Neuron (in vitro differentiated cells): ENCODE data around the gene CD34.
"Not testable (repeated sequence)": the region's sequence is repeated elsewhere in the genome, so short reads cannot be mapped to it uniquely, and the experiment has no call there.

Experiments
- H2AFZ ChIP-seq: one replicate; pipeline ENCODE4 v1.6.1; 2013; ENCODE audit warnings: low read depth, mild to moderate bottlenecking, inconsistent platforms, low read length, moderate library complexity
- H3K27me3 ChIP-seq: one replicate; pipeline ENCODE4 v1.6.1; 2013; ENCODE audit warnings: low read length; ENCODE audit not compliant: insufficient read depth
- H3K36me3 ChIP-seq: one replicate; pipeline ENCODE4 v1.6.1; 2013; ENCODE audit warnings: low read length; ENCODE audit not compliant: insufficient read depth
- H3K4me1 ChIP-seq: one replicate; pipeline ENCODE4 v1.6.1; 2013; ENCODE audit warnings: low read length; ENCODE audit not compliant: insufficient read depth
- H3K4me3 ChIP-seq: 2 replicates; pipeline ENCODE4 v1.5.1; 2013; ENCODE audit warnings: mild to moderate bottlenecking, low read length, moderate library complexity
- H3K9me3 ChIP-seq: one replicate; pipeline ENCODE4 v1.6.1; 2013; ENCODE audit warnings: low read length

Gene CD34

GRCh38 chr1:207948536-207949250, 37.8 kb upstream of the CD34 start:
- H3K9me3 ChIP-seq: no peaks in the 10 kb centered on the region
- H3K27me3 ChIP-seq: peaks cover 2% of the 10 kb centered on the region
- H2AFZ ChIP-seq: no peak overlapping the region
- H3K4me3 ChIP-seq: no peak overlapping the region
- no peaks in the 10 kb centered on the region for H3K36me3 ChIP-seq
- H3K4me1 ChIP-seq: no peaks in the 10 kb centered on the region

DNA sequence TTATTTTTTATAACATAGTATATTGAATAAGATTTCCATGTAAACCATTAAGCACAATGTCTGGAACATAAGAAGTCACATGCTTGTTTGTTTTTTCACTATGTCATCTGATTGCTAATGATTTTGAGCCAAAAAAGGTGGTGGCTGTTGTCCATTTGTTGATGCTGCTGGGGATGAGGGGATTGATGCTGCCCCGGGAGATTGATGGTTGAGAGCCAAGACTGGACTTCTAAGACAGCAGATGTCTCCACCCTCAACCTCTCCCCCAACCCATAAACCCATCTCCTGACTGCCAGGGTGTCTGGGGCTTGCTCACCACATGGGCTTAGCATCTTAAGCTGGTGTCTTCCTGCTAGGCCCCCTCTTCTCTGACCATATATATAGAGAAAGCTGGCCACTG, 35.8 kb upstream of the CD34 start:
- H3K4me1 ChIP-seq: no peaks in the 10 kb centered on the region
- H3K27me3 ChIP-seq: peaks cover 2% of the 10 kb centered on the region
- H3K36me3 ChIP-seq: no peaks in the 10 kb centered on the region
- H3K4me3 ChIP-seq: no peak overlapping the region
- H2AFZ ChIP-seq: no peak overlapping the region
- no peaks in the 10 kb centered on the region for H3K9me3 ChIP-seq

DNA sequence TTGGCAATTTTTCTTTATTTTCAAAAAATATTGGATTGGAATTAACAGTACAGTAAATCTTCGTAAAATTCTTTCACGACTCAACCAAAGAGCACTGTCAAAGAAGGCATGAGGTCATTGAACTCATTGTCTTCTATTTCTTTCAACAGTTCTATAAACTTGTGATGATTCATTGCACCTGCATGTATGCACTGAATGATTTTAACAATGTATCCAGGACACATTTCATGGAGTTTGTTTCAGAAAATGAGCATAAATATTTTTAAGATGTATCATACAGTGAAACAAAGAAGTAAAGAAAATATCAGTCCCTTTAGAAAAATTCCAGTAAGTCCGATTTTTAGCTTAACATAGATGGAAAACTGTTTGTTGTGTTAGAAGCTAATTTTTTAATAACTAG, 33.6 kb upstream of the CD34 start:
- Histone ChIP-seq H3K36me3 (no peaks in the 10 kb centered on the region), H2AFZ (no peak overlapping the region), H3K27me3 (peaks cover 4% of the 10 kb centered on the region), H3K4me1 (no peaks in the 10 kb centered on the region), H3K9me3 (no peaks in the 10 kb centered on the region), H3K4me3 (no peak overlapping the region)

GRCh38 chr1:207942337-207942741, 31.4 kb upstream of the CD34 start:
- not testable (repeated sequence) for H3K4me3 ChIP-seq, H3K9me3 ChIP-seq, H3K36me3 ChIP-seq, H3K27me3 ChIP-seq, H3K4me1 ChIP-seq, H2AFZ ChIP-seq

DNA sequence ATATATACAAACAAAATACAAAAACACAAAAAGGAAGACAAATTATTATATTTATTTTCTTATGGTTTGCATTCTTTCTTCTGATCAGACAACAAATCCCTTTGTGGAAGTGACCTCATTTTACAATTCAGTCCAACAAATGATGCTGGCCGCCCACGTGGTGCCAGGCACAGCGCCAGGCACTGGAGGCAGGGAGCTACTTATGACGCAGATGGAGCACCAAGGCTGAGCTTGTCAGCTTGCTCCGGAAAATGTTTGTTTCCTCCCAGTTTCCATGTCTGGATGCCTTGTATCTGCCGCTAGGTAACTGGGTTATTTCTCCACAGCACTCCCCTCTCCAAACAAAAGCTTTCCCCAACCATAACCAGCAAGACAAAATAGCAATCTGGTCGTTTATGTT, 30.7 kb upstream of the CD34 start:
- H3K27me3 ChIP-seq: peaks cover 2% of the 10 kb centered on the region
- H2AFZ ChIP-seq: no peak overlapping the region
- no peaks in the 10 kb centered on the region for H3K4me1 ChIP-seq
- no peaks in the 10 kb centered on the region for H3K9me3 ChIP-seq
- no peak overlapping the region for H3K4me3 ChIP-seq
- no peaks in the 10 kb centered on the region for H3K36me3 ChIP-seq

DNA sequence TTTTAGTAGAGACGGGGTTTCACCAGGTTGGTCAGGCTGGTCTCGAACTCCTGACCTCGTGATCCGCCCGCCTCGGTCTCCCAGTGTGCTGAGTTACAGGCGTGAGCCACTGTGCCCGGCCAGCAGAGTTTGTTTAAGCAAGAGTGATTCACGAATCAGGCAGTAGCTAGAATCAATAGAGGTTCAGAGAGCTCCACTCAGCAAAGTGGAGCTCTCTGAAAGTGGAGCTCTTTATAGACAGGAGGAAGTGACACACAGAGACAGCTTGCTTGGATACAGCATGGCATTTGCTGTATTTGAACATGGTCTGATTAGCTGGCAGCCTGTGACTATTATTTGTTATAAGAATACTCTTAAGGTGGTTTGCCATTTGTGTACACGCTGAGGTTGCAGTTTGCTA, 27.1 kb upstream of the CD34 start:
- peaks cover 2% of the 10 kb centered on the region for H3K27me3 ChIP-seq
- H2AFZ ChIP-seq: no peak overlapping the region
- no peak overlapping the region for H3K4me3 ChIP-seq
- no peaks in the 10 kb centered on the region for H3K9me3 ChIP-seq
- no peaks in the 10 kb centered on the region for H3K36me3 ChIP-seq
- no peaks in the 10 kb centered on the region for H3K4me1 ChIP-seq

- Histone ChIP-seq H3K36me3 (no peaks in the 10 kb centered on the region), H2AFZ (no peak overlapping the region), H3K4me1 (no peaks in the 10 kb centered on the region), H3K9me3 (no peaks in the 10 kb centered on the region), H3K4me3 (no peak overlapping the region), H3K27me3 (peaks cover 2% of the 10 kb centered on the region)
Observed at GRCh38 chr1:207937204-207937603, 26.3 kb upstream of the CD34 start.

DNA sequence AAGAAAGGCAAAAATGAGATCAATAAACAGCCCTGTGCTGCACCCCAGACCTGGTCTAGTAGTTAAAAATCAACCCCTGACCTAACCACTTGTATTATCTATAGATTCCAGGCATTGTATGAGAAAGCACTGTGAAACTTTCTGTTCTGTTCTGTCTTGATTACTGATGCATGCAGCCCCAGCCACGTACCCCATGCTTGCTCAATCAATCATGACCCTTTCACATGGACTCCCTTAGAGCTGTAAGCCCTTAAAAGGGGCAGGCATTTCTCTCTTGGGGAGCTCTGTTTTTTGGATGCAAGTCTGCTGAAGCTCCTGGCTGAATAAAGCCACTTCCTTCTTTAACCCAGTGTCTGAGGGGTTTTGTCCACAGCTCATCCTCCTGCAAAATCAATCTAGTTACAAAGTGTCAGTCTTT, 24.2 kb upstream of the CD34 start:
- Histone ChIP-seq H2AFZ (no peak overlapping the region), H3K4me3 (no peak overlapping the region), H3K27me3 (no peaks in the 10 kb centered on the region), H3K9me3 (no peaks in the 10 kb centered on the region), H3K36me3 (no peaks in the 10 kb centered on the region), H3K4me1 (no peaks in the 10 kb centered on the region)

DNA sequence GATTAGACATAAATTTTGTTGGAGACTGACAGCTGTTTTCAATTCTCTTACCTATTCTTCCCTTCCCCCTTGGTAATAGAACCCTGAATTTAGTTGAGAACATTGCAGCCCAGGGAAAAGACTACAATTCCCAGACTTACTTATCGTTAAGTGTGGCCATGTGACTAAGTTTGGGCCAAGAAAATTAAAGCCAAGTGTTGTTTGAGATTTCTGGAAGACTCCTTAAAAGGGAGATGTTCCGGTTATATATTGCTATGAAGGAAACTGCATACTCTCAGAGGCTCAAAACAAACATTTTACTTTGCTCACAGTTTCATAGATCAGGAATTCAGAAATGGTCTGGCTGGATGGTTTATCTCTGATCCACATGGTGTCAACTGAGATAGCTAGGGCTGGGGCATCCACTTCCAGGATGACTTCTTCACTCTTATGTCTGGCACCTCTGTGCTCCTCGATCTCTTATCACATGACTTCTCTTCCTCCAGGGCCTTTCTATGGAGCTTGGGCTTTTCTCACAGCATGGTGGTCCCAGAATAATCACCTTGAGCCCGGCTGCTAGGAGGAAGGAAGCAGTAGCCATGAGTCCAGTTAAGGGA, 22.4 kb upstream of the CD34 start:
- Histone ChIP-seq H3K4me3 (no peak overlapping the region), H3K36me3 (no peaks in the 10 kb centered on the region), H2AFZ (no peak overlapping the region), H3K27me3 (no peaks in the 10 kb centered on the region), H3K4me1 (no peaks in the 10 kb centered on the region), H3K9me3 (no peaks in the 10 kb centered on the region)

- no peaks in the 10 kb centered on the region for H3K4me1 ChIP-seq
- H3K36me3 ChIP-seq: no peaks in the 10 kb centered on the region
- H3K27me3 ChIP-seq: peaks cover 29% of the 10 kb centered on the region
- no peak overlapping the region for H3K4me3 ChIP-seq
- no peak overlapping the region for H2AFZ ChIP-seq
- no peaks in the 10 kb centered on the region for H3K9me3 ChIP-seq
Observed at GRCh38 chr1:207926984-207927383, 16.1 kb upstream of the CD34 start.

GRCh38 chr1:207925969-207926368, 15.0 kb upstream of the CD34 start:
- H3K36me3 ChIP-seq, H3K4me3 ChIP-seq: not testable (repeated sequence)

DNA sequence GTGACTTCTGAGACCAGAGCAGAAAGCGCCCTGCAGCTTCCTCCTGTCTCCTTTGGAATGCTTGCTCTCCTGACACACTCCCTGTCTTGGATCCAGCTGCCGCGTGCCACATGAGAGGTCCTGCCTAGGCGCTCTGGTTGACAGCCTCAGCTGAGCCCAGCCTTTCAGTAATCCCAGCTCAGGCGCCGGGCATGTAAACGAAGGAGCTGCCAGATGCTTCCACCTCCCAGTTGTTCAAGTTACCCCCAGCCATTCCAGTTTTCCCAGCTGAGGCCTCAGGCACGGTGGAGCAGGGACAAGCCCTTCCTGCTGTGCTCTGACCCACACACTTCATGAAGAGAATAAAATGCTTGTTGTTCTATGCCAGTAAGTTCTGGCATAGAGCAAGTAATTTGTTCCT, 14.3 kb upstream of the CD34 start:
- Histone ChIP-seq H3K27me3 (peaks cover 38% of the 10 kb centered on the region), H3K4me1 (no peaks in the 10 kb centered on the region), H3K9me3 (no peaks in the 10 kb centered on the region), H3K36me3 (no peaks in the 10 kb centered on the region), H2AFZ (no peak overlapping the region), H3K4me3 (no peak overlapping the region)

More at GRCh38 chr1:207925969-207926368, 15.0 kb upstream of the CD34 start:
- H3K4me1 ChIP-seq, H2AFZ ChIP-seq, H3K9me3 ChIP-seq: not testable (repeated sequence)
- H3K27me3 ChIP-seq: peaks cover 35% of the 10 kb centered on the region

GRCh38 chr1:207923561-207923960, 12.6 kb upstream of the CD34 start:
- Histone ChIP-seq H3K36me3 (no peaks in the 10 kb centered on the region), H2AFZ (no peak overlapping the region), H3K27me3 (peaks cover 42% of the 10 kb centered on the region), H3K4me3 (no peak overlapping the region), H3K4me1 (no peaks in the 10 kb centered on the region), H3K9me3 (no peaks in the 10 kb centered on the region)

DNA sequence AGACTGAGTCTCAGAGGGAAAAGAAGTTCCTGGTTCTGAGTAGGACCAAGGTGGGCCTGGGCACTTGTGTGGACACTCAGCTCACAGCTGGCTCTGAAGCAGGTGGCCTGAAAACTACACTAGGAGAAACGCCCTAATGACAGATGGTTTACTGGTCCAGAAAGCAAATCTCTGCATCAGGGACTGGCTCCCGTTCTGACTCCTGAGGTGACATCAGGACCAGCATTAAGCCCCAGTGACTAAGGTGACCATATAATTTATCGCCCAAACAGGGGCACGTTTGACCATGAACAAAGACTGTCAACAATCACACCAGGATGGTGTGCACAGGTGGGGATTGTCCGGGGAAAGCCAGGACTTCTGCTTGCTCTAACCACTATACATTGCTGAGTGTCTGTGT, 12.2 kb upstream of the CD34 start:
- Histone ChIP-seq H3K27me3 (peaks cover 42% of the 10 kb centered on the region), H2AFZ (no peak overlapping the region), H3K36me3 (no peaks in the 10 kb centered on the region), H3K4me1 (no peaks in the 10 kb centered on the region), H3K9me3 (no peaks in the 10 kb centered on the region), H3K4me3 (no peak overlapping the region)
